ENCODE measurements around the gene CA10.

The CA10 gene

GRCh38 chr17:52149626-52150025 is 8.9 kb downstream of the CA10 start:
- H2BK15ac ChIP-seq (ENCODE audit: low read length) = no peak overlapping the region
- no peak overlapping the region for H2AK5ac ChIP-seq (ENCODE audit: low read depth, low read length)
- no peak overlapping the region for H3K18ac ChIP-seq (ENCODE audit: low read length)
- no peaks in the 10 kb centered on the region for H3K79me1 ChIP-seq (ENCODE audit: low read depth, low read length)
- H3K9ac ChIP-seq (ENCODE audit: low read depth, low read length, poor library complexity) = no peak overlapping the region
- no peak for DNase-seq (ENCODE audit: low spot score)
- H2BK12ac ChIP-seq (ENCODE audit: low read length) = no peak overlapping the region
- no peak overlapping the region for H3K4ac ChIP-seq (ENCODE audit: low read length)
- no peak overlapping the region for H3K14ac ChIP-seq (ENCODE audit: low read length)
- no peaks in the 10 kb centered on the region for H3K36me3 ChIP-seq (replicated peaks in 1 of 2; ENCODE audit: control insufficient read depth in 2 of 2, insufficient read depth in 2 of 2, low read length in 2 of 2)
- no peak overlapping the region for H2BK5ac ChIP-seq (ENCODE audit: low read length)
- WGBS, 2 donors (ENCODE audit: extremely low coverage in 2 of 2, insufficient read length in 2 of 2, insufficient replicate concordance in 1 of 2) = no CpG with 5 or more reads among the region's 1 CpG
- no peak overlapping the region for H3K4me3 ChIP-seq (ENCODE audit: low read length in 2 of 2)
- no peak overlapping the region for H2AFZ ChIP-seq (ENCODE audit: low read length)
- H4K91ac ChIP-seq (ENCODE audit: low read depth, low read length, poor library complexity) = no peak overlapping the region
- no peaks in the 10 kb centered on the region for H3K4me1 ChIP-seq (ENCODE audit: control insufficient read depth in 2 of 2, insufficient read depth in 1 of 2, low read depth in 1 of 2, low read length in 2 of 2)
- no peak overlapping the region for H4K8ac ChIP-seq (ENCODE audit: low read depth, low read length)
- H3K27ac ChIP-seq (replicated peaks; ENCODE audit: low read length) = no peak overlapping the region
- H3K23ac ChIP-seq (ENCODE audit: low read depth, low read length, poor library complexity) = no peak overlapping the region
- peaks cover 0 to 4% (median 0%) of the 10 kb centered on the region in 3 experiments for H3K27me3 ChIP-seq (ENCODE audit: control insufficient read depth in 3 of 3, insufficient read depth in 3 of 3, low read depth in 1 of 3, low read length in 3 of 3)
- H3K4me2 ChIP-seq (ENCODE audit: insufficient read depth, low read length, poor library complexity, severe bottlenecking) = no peak overlapping the region
- no peak overlapping the region for H2BK120ac ChIP-seq (ENCODE audit: low read depth, low read length)
- H3K9me3 ChIP-seq (replicated peaks in 1 of 2; ENCODE audit: control insufficient read depth in 2 of 2, insufficient read depth in 1 of 2, low read depth in 1 of 2, low read length in 2 of 2) = no peaks in the 10 kb centered on the region

DNA sequence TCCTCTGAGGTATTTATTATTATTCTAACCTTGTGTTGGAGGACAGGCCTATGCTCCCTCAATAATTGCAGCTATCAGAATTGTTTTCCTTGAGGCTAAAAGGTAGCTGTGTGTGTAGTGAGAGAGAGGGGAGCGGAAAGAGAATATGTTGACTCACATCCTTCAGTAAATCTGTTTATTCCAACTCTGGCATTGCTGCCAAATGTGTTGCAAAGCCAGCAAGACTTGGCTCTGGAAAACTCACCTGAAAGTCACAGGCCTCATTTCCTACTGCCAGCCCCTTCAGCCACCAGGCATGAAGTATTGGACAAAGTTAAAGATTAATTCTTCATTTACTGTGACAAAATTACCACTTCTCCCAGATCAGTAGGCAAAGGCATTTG is 9.6 kb downstream of the CA10 start:
- H4K91ac ChIP-seq (ENCODE audit: low read depth, low read length, poor library complexity) = no peak overlapping the region
- no peak overlapping the region for H2BK120ac ChIP-seq (ENCODE audit: low read depth, low read length)
- no peak overlapping the region for H3K4me2 ChIP-seq (ENCODE audit: insufficient read depth, low read length, poor library complexity, severe bottlenecking)
- no peak overlapping the region for H3K9ac ChIP-seq (ENCODE audit: low read depth, low read length, poor library complexity)
- no peak overlapping the region for H3K18ac ChIP-seq (ENCODE audit: low read length)
- WGBS, 2 donors (ENCODE audit: extremely low coverage in 2 of 2, insufficient read length in 2 of 2, insufficient replicate concordance in 1 of 2) = no CpG with 5 or more reads among the region's 1 CpG
- no peaks in the 10 kb centered on the region for H3K9me3 ChIP-seq (replicated peaks in 1 of 2; ENCODE audit: control insufficient read depth in 2 of 2, insufficient read depth in 1 of 2, low read depth in 1 of 2, low read length in 2 of 2)
- H3K36me3 ChIP-seq (replicated peaks in 1 of 2; ENCODE audit: control insufficient read depth in 2 of 2, insufficient read depth in 2 of 2, low read length in 2 of 2) = no peaks in the 10 kb centered on the region
- H2BK5ac ChIP-seq (ENCODE audit: low read length) = no peak overlapping the region
- no peak overlapping the region for H2AK5ac ChIP-seq (ENCODE audit: low read depth, low read length)
- no peak overlapping the region for H3K14ac ChIP-seq (ENCODE audit: low read length)
- no peak for DNase-seq (ENCODE audit: low spot score)
- H2BK12ac ChIP-seq (ENCODE audit: low read length) = no peak overlapping the region
- H3K4me3 ChIP-seq (ENCODE audit: low read length in 2 of 2) = no peak overlapping the region
- no peak overlapping the region for H3K23ac ChIP-seq (ENCODE audit: low read depth, low read length, poor library complexity)
- H3K79me1 ChIP-seq (ENCODE audit: low read depth, low read length) = no peaks in the 10 kb centered on the region
- no peak overlapping the region for H4K8ac ChIP-seq (ENCODE audit: low read depth, low read length)
- H3K27ac ChIP-seq (replicated peaks; ENCODE audit: low read length) = no peak overlapping the region
- no peaks in the 10 kb centered on the region for H3K27me3 ChIP-seq (ENCODE audit: control insufficient read depth in 3 of 3, insufficient read depth in 3 of 3, low read depth in 1 of 3, low read length in 3 of 3)
- no peak overlapping the region for H2AFZ ChIP-seq (ENCODE audit: low read length)
- H3K4ac ChIP-seq (ENCODE audit: low read length) = no peak overlapping the region
- no peak overlapping the region for H2BK15ac ChIP-seq (ENCODE audit: low read length)
- H3K4me1 ChIP-seq (ENCODE audit: control insufficient read depth in 2 of 2, insufficient read depth in 1 of 2, low read depth in 1 of 2, low read length in 2 of 2) = no peaks in the 10 kb centered on the region

DNA sequence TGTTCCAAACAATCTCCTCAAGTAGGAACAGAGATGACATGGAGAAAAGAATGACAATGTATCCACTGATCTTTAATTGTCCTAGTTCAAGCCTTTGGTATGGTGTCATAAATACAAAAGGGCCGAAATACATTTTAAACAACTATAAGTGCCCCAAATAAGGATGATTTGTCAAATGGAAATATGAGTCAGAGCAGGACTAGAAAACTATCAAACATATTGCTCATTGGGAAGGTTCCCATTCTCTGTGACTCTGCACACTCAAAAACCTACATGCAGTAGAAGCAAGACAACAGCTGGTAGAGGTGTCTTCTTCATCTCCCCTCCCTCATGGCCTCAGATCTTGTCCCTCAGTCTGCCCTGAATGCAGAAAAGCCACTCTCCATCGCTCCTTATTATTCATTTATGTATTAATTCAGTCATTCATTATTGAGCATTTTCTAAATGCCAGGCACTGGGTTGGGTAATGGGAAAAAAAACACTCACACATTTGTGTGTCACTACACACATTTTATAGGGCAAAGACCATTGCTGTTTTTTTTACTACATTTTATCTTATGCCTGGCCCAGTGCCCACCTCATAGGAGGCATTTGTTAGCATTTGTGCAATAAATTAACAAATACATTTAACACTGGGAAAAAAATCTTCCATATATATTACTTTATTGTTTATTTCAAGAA is 10.1 kb downstream of the CA10 start:
- Histone ChIP-seq H3K27ac (replicated peaks; ENCODE audit: low read length) (no peak overlapping the region), H3K4ac (ENCODE audit: low read length) (no peak overlapping the region), H3K36me3 (replicated peaks in 1 of 2; ENCODE audit: control insufficient read depth in 2 of 2, insufficient read depth in 2 of 2, low read length in 2 of 2) (no peaks in the 10 kb centered on the region), H3K27me3 (ENCODE audit: control insufficient read depth in 3 of 3, insufficient read depth in 3 of 3, low read depth in 1 of 3, low read length in 3 of 3) (no peaks in the 10 kb centered on the region), H3K79me1 (ENCODE audit: low read depth, low read length) (no peaks in the 10 kb centered on the region), H3K4me2 (ENCODE audit: insufficient read depth, low read length, poor library complexity, severe bottlenecking) (no peak overlapping the region), H2BK12ac (ENCODE audit: low read length) (no peak overlapping the region), H3K23ac (ENCODE audit: low read depth, low read length, poor library complexity) (no peak overlapping the region), H2BK120ac (ENCODE audit: low read depth, low read length) (no peak overlapping the region), H3K9ac (ENCODE audit: low read depth, low read length, poor library complexity) (no peak overlapping the region), H2BK5ac (ENCODE audit: low read length) (no peak overlapping the region), H3K4me3 (ENCODE audit: low read length in 2 of 2) (no peak overlapping the region), H3K9me3 (replicated peaks in 1 of 2; ENCODE audit: control insufficient read depth in 2 of 2, insufficient read depth in 1 of 2, low read depth in 1 of 2, low read length in 2 of 2) (no peaks in the 10 kb centered on the region), H3K4me1 (ENCODE audit: control insufficient read depth in 2 of 2, insufficient read depth in 1 of 2, low read depth in 1 of 2, low read length in 2 of 2) (no peaks in the 10 kb centered on the region), H3K18ac (ENCODE audit: low read length) (no peak overlapping the region), H2BK15ac (ENCODE audit: low read length) (no peak overlapping the region), H4K8ac (ENCODE audit: low read depth, low read length) (no peak overlapping the region), H2AK5ac (ENCODE audit: low read depth, low read length) (no peak overlapping the region), H4K91ac (ENCODE audit: low read depth, low read length, poor library complexity) (no peak overlapping the region), H3K14ac (ENCODE audit: low read length) (no peak overlapping the region), H2AFZ (ENCODE audit: low read length) (no peak overlapping the region)
- DNase-seq (ENCODE audit: low spot score) = no peak
- WGBS, 2 donors (ENCODE audit: extremely low coverage in 2 of 2, insufficient read length in 2 of 2, insufficient replicate concordance in 1 of 2) = no CpG with 5 or more reads among the region's 2 CpGs

GRCh38 chr17:52147872-52148271 is 10.6 kb downstream of the CA10 start:
- Histone ChIP-seq H3K23ac (ENCODE audit: low read depth, low read length, poor library complexity) (no peak overlapping the region), H3K36me3 (replicated peaks in 1 of 2; ENCODE audit: control insufficient read depth in 2 of 2, insufficient read depth in 2 of 2, low read length in 2 of 2) (no peaks in the 10 kb centered on the region), H2AFZ (ENCODE audit: low read length) (no peak overlapping the region), H4K8ac (ENCODE audit: low read depth, low read length) (no peak overlapping the region), H3K4me1 (ENCODE audit: control insufficient read depth in 2 of 2, insufficient read depth in 1 of 2, low read depth in 1 of 2, low read length in 2 of 2) (no peaks in the 10 kb centered on the region), H4K91ac (ENCODE audit: low read depth, low read length, poor library complexity) (no peak overlapping the region), H3K14ac (ENCODE audit: low read length) (no peak overlapping the region), H2BK15ac (ENCODE audit: low read length) (no peak overlapping the region), H3K79me1 (ENCODE audit: low read depth, low read length) (no peaks in the 10 kb centered on the region), H2BK120ac (ENCODE audit: low read depth, low read length) (no peak overlapping the region), H2BK12ac (ENCODE audit: low read length) (no peak overlapping the region), H2AK5ac (ENCODE audit: low read depth, low read length) (no peak overlapping the region), H3K18ac (ENCODE audit: low read length) (no peak overlapping the region), H2BK5ac (ENCODE audit: low read length) (no peak overlapping the region), H3K27me3 (ENCODE audit: control insufficient read depth in 3 of 3, insufficient read depth in 3 of 3, low read depth in 1 of 3, low read length in 3 of 3) (no peaks in the 10 kb centered on the region), H3K9me3 (replicated peaks in 1 of 2; ENCODE audit: control insufficient read depth in 2 of 2, insufficient read depth in 1 of 2, low read depth in 1 of 2, low read length in 2 of 2) (no peaks in the 10 kb centered on the region), H3K27ac (replicated peaks; ENCODE audit: low read length) (no peak overlapping the region), H3K4me2 (ENCODE audit: insufficient read depth, low read length, poor library complexity, severe bottlenecking) (no peak overlapping the region), H3K9ac (ENCODE audit: low read depth, low read length, poor library complexity) (no peak overlapping the region), H3K4ac (ENCODE audit: low read length) (no peak overlapping the region), H3K4me3 (ENCODE audit: low read length in 2 of 2) (no peak overlapping the region)
- DNase-seq (ENCODE audit: low spot score) = no peak
